Measurements from ENCODE around the gene KCTD16. TPM values are rescaled to one million over a fixed set of nuclear protein-coding genes. Genes with fewer than 3 reads are reported as not detected.

The KCTD16 gene
- total RNA-seq, 2 donors from 2014 or later = 0.27 to 0.35 TPM

DNA sequence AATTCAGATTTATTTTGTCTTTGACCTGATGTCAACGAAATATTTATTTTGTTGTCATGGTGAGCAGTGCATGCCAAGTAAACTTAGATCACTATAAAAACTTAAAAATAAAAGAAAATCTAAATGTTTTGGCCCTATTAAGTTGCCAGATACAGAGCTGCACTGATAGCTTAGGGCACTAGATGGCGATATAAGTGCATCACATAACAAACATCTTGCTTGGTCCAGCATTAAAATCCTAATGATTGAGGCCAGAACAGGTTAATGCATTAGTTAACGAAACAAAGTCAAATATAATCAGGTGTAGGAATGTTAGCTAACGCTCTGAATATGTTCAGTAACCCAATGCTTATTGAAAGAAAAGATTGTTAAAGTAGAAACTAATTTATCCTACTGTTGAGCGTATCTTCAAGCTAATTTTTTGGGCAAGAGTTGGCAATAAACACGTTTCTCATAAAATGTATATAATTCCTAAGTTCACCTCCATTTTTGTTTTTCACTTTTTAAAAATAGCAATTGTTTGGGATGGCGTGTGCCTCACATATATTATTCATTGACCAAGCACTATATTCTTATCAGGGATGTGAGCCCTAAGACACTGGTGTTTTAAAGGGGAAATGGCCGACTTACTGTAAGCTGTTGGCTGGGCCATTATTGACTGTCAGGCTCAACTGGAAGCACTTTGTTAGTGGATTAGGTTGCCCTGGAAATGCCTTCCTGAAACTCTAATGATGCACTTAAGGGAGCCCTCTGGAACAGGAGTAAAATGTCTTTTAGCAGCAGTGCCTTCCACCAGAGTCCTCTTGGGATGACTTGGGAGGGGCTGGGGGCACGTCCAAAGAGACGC is 33.3 kb downstream of the KCTD16 start:
- no peak for DNase-seq (ENCODE audit: low spot score)
- TF ChIP-seq, protein P1, sequence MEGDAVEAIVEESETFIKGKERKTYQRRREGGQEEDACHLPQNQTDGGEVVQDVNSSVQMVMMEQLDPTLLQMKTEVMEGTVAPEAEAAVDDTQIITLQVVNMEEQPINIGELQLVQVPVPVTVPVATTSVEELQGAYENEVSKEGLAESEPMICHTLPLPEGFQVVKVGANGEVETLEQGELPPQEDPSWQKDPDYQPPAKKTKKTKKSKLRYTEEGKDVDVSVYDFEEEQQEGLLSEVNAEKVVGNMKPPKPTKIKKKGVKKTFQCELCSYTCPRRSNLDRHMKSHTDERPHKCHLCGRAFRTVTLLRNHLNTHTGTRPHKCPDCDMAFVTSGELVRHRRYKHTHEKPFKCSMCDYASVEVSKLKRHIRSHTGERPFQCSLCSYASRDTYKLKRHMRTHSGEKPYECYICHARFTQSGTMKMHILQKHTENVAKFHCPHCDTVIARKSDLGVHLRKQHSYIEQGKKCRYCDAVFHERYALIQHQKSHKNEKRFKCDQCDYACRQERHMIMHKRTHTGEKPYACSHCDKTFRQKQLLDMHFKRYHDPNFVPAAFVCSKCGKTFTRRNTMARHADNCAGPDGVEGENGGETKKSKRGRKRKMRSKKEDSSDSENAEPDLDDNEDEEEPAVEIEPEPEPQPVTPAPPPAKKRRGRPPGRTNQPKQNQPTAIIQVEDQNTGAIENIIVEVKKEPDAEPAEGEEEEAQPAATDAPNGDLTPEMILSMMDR (IDR thresholded peaks at IDR 0.05) = peak; percentile 83

GRCh38 chr5:144205141-144205551 is 34.5 kb downstream of the KCTD16 start:
- TF ChIP-seq, protein P1 (IDR thresholded peaks at IDR 0.05) = no peak
- H3K4me3 ChIP-seq = peak overlapping the region; percentile 74
- H3K27ac ChIP-seq = no peak overlapping the region
- no peaks in the 10 kb centered on the region for H3K36me3 ChIP-seq
- peaks cover 0 to 14% of the 10 kb centered on the region in 2 donors for H3K4me1 ChIP-seq (ENCODE audit: control insufficient read depth in 1 of 2, low read depth in 2 of 2)
- DNase-seq (ENCODE audit: low spot score) (no peak), ATAC-seq (ENCODE audit: insufficient number of reproducible peaks, low FRiP score, low read depth) (peak; percentile 62)
- no peaks in the 10 kb centered on the region for H3K9me3 ChIP-seq
- no peaks in the 10 kb centered on the region for H3K27me3 ChIP-seq (replicated peaks; ENCODE audit: insufficient read depth)

More for the DNA sequence above, 33.3 kb downstream of the KCTD16 start:
- no peaks in the 10 kb centered on the region for H3K9me3 ChIP-seq
- ATAC-seq (ENCODE audit: insufficient number of reproducible peaks, low FRiP score, low read depth) = peak; percentile 61
- no peaks in the 10 kb centered on the region for H3K27me3 ChIP-seq (replicated peaks; ENCODE audit: insufficient read depth)
- H3K4me3 ChIP-seq = no peak overlapping the region
- no peaks in the 10 kb centered on the region for H3K36me3 ChIP-seq
- no peak overlapping the region for H3K27ac ChIP-seq
- H3K4me1 ChIP-seq (ENCODE audit: control insufficient read depth in 1 of 2, low read depth in 2 of 2) = peaks cover 0 to 14% of the 10 kb centered on the region in 2 donors

DNA sequence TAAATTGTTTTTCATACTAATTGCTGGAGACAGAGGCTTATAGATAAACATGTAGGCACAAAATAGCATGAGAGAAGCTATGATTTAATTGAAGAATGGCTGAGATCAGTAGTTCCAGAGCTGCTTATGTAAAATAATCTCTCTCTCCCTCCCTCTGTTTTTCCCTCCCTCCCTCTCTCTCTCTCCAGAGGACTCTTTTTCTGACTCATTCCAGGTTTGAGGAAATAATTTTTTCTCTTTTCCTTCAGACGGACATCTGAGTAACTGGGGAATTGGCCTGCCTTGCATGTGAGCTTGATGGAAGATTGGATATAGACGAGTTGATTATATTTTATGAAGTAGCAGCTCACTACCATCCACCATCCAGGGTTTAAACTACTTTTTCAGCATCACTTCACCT is 35.5 kb downstream of the KCTD16 start:
- H3K4me1 ChIP-seq (ENCODE audit: control insufficient read depth in 1 of 2, low read depth in 2 of 2) = peaks cover 0 to 14% of the 10 kb centered on the region in 2 donors
- H3K27ac ChIP-seq = no peak overlapping the region
- TF ChIP-seq, protein P1 (IDR thresholded peaks at IDR 0.05) = no peak
- no peaks in the 10 kb centered on the region for H3K27me3 ChIP-seq (replicated peaks; ENCODE audit: insufficient read depth)
- H3K9me3 ChIP-seq = no peaks in the 10 kb centered on the region
- H3K36me3 ChIP-seq = no peaks in the 10 kb centered on the region
- DNase-seq (ENCODE audit: low spot score) (no peak), ATAC-seq (ENCODE audit: insufficient number of reproducible peaks, low FRiP score, low read depth) (no peak)
- peak overlapping the region; percentile 74 for H3K4me3 ChIP-seq

GRCh38 chr5:144207875-144208444 is 37.3 kb downstream of the KCTD16 start:
- no peak overlapping the region for H3K27ac ChIP-seq
- ATAC-seq (ENCODE audit: insufficient number of reproducible peaks, low FRiP score, low read depth) = no peak
- DNase-seq (ENCODE audit: low spot score) = no peak
- peaks cover 0 to 14% of the 10 kb centered on the region in 2 donors for H3K4me1 ChIP-seq (ENCODE audit: control insufficient read depth in 1 of 2, low read depth in 2 of 2)
- H3K4me3 ChIP-seq = no peak overlapping the region
- TF ChIP-seq, protein P1 (IDR thresholded peaks at IDR 0.05) = no peak
- H3K27me3 ChIP-seq (replicated peaks; ENCODE audit: insufficient read depth) = no peaks in the 10 kb centered on the region
- no peaks in the 10 kb centered on the region for H3K9me3 ChIP-seq
- H3K36me3 ChIP-seq = no peaks in the 10 kb centered on the region

- H3K4me3 ChIP-seq = no peak overlapping the region
- no peak overlapping the region for H3K27ac ChIP-seq
- no peaks in the 10 kb centered on the region for H3K27me3 ChIP-seq (replicated peaks; ENCODE audit: insufficient read depth)
These were observed 38.7 kb downstream of the KCTD16 start for GRCh38 chr5:144209361-144209760.

More at GRCh38 chr5:144209361-144209760, 38.7 kb downstream of the KCTD16 start:
- ATAC-seq (ENCODE audit: insufficient number of reproducible peaks, low FRiP score, low read depth) = no peak
- DNase-seq (ENCODE audit: low spot score) = no peak
- no peaks in the 10 kb centered on the region for H3K9me3 ChIP-seq
- H3K36me3 ChIP-seq = no peaks in the 10 kb centered on the region
- TF ChIP-seq, protein P1 (IDR thresholded peaks at IDR 0.05) = no peak
- H3K4me1 ChIP-seq (ENCODE audit: control insufficient read depth in 1 of 2, low read depth in 2 of 2) = peaks cover 0 to 14% of the 10 kb centered on the region in 2 donors

All from thoracic aorta (tissue), 2 donors.